Stimulated activated CD4-positive, alpha-beta T cell treated with anti-CD3 and anti-CD28 coated beads, Interleukin-2, amount 100 ng/mL, for 24 hours (primary cell): Measurements from ENCODE around the gene SLC4A2.
A peak's percentile ranks its signal among the peaks of the same experiment; 100 is the strongest.
"Not testable (repeated sequence)": the region's sequence is repeated elsewhere in the genome, so short reads cannot be mapped to it uniquely, and the experiment has no call there.

Experiments
- DNase-seq, 2 donors: peaks; one replicate each; pipeline ENCODE4 v3.0.0-alpha.2; 2020

The SLC4A2 gene

GRCh38 chr7:151059367-151060112 is at the start of gene SLC4A2:
SLC4A2 (plus strand) TSS chr7:151059589; CDS start chr7:151061988, 2,399 bp downstream.
- peak; percentile 76 to 79 for DNase-seq

GRCh38 chr7:151010037-151010306 is 49.4 kb upstream of the SLC4A2 start:
- no peak for DNase-seq

- DNase-seq, result peak; percentile 50 to 54
These were observed 48.9 kb upstream of the SLC4A2 start for GRCh38 chr7:151010307-151011096.

GRCh38 chr7:151011097-151011409 is 48.3 kb upstream of the SLC4A2 start:
- DNase-seq, result no peak

GRCh38 chr7:151011616-151012015 is 47.8 kb upstream of the SLC4A2 start:
- not testable (repeated sequence) for DNase-seq

- DNase-seq, result no peak
These were observed 47.2 kb upstream of the SLC4A2 start for GRCh38 chr7:151012031-151012692.

- no peak for DNase-seq
These were observed 46.5 kb upstream of the SLC4A2 start for GRCh38 chr7:151012911-151013347.

- DNase-seq, result no peak
These were observed 46.0 kb upstream of the SLC4A2 start for GRCh38 chr7:151013356-151013732.

- peak; percentile 83 to 87 for DNase-seq
These were observed 45.5 kb upstream of the SLC4A2 start for GRCh38 chr7:151013733-151014497.

GRCh38 chr7:151014950-151015349 is 44.4 kb upstream of the SLC4A2 start:
- DNase-seq, result no peak

GRCh38 chr7:151015967-151016366 is 43.4 kb upstream of the SLC4A2 start:
- DNase-seq, result no peak

- no peak for DNase-seq
These were observed 42.9 kb upstream of the SLC4A2 start for GRCh38 chr7:151016505-151016904.

- DNase-seq, result no peak
These were observed 42.4 kb upstream of the SLC4A2 start for GRCh38 chr7:151016942-151017341.

GRCh38 chr7:151017370-151017952 is 41.9 kb upstream of the SLC4A2 start:
- no peak for DNase-seq

GRCh38 chr7:151017953-151018420 is 41.4 kb upstream of the SLC4A2 start:
- peak; percentile 86 to 89 for DNase-seq

GRCh38 chr7:151018421-151019129 is 40.8 kb upstream of the SLC4A2 start:
- DNase-seq, result peak in 1 of 2 donors; percentile 47

GRCh38 chr7:151019130-151019447 is 40.3 kb upstream of the SLC4A2 start:
- DNase-seq, result no peak

GRCh38 chr7:151020231-151020630 is 39.2 kb upstream of the SLC4A2 start:
- no peak for DNase-seq

GRCh38 chr7:151023232-151023631 is 36.2 kb upstream of the SLC4A2 start:
- DNase-seq, result no peak

- no peak for DNase-seq
These were observed 34.8 kb upstream of the SLC4A2 start, which contains the start of gene ATG9B for GRCh38 chr7:151024435-151025056. ATG9B (minus strand) TSS chr7:151024494; CDS start chr7:151024423, 71 bp downstream.

GRCh38 chr7:151025924-151026671 is 33.3 kb upstream of the SLC4A2 start:
- no peak for DNase-seq
